ENCODE data around the gene PACRG. TPM values are rescaled to one million over a fixed set of nuclear protein-coding genes. Genes with fewer than 3 reads are reported as not detected.

The PACRG gene
- total RNA-seq, 5 donors from 2014 or later (not counting 1 experiment from before 2014, with no cell fraction given): 0.20 to 3.0 (median 1.2) TPM; not detected in 1

GRCh38 chr6:163185744-163186143 lies 458.0 kb downstream of the PACRG start:
- WGBS (ENCODE audit: insufficient coverage): 57% methylated on average over 3 of the region's 4 CpGs
- Mint-ChIP-seq H3K4me1 (no peaks in the 10 kb centered on the region), H3K4me3 (no peak overlapping the region), H3K27me3 (peaks cover 3% of the 10 kb centered on the region in 2 donors), H3K9me3 (no peaks in the 10 kb centered on the region), H3K36me3 (no peaks in the 10 kb centered on the region), H3K27ac (no peak overlapping the region)
- CTCF ChIA-PET: no interaction called here
- Histone ChIP-seq H3K36me3 (ENCODE audit: control insufficient read depth in 2 of 2, extremely low read depth in 1 of 2, insufficient read depth in 1 of 2, low read length in 1 of 2) (no peaks in the 10 kb centered on the region), H3K9me3 (no peaks in the 10 kb centered on the region), H3K27ac (ENCODE audit: low read length) (no peak overlapping the region), H3K4me1 (ENCODE audit: control insufficient read depth in 1 of 2, extremely low read depth in 1 of 2, insufficient read depth in 2 of 2, low read length in 2 of 2) (no peaks in the 10 kb centered on the region), H3K27me3 (replicated peaks in 1 of 2; ENCODE audit: control insufficient read depth in 2 of 2, extremely low read depth in 1 of 2, insufficient read depth in 2 of 2, low read length in 1 of 2) (no peaks in the 10 kb centered on the region), H3K4me3 (ENCODE audit: control insufficient read depth in 1 of 2, extremely low read depth in 1 of 2, low read length in 1 of 2) (no peak overlapping the region)
- POLR2A ChIA-PET: no interaction called here
- DNase-seq (no peak), ATAC-seq (replicated peaks in 1 of 4) (no peak)

GRCh38 chr6:163186527-163186926 lies 458.8 kb downstream of the PACRG start:
- Histone ChIP-seq H3K27ac (ENCODE audit: low read length) (no peak overlapping the region), H3K9me3 (no peaks in the 10 kb centered on the region), H3K4me3 (ENCODE audit: control insufficient read depth in 1 of 2, extremely low read depth in 1 of 2, low read length in 1 of 2) (no peak overlapping the region), H3K4me1 (ENCODE audit: control insufficient read depth in 1 of 2, extremely low read depth in 1 of 2, insufficient read depth in 2 of 2, low read length in 2 of 2) (no peaks in the 10 kb centered on the region), H3K27me3 (replicated peaks in 1 of 2; ENCODE audit: control insufficient read depth in 2 of 2, extremely low read depth in 1 of 2, insufficient read depth in 2 of 2, low read length in 1 of 2) (peaks cover 0 to 4% of the 10 kb centered on the region in 2 experiments), H3K36me3 (ENCODE audit: control insufficient read depth in 2 of 2, extremely low read depth in 1 of 2, insufficient read depth in 1 of 2, low read length in 1 of 2) (no peaks in the 10 kb centered on the region)
- H3K36me3 Mint-ChIP-seq: no peaks in the 10 kb centered on the region
- ATAC-seq (replicated peaks in 1 of 4) (no peak), DNase-seq (no peak)
- peaks cover 1 to 7% of the 10 kb centered on the region in 2 donors for H3K27me3 Mint-ChIP-seq
- H3K4me3 Mint-ChIP-seq: no peak overlapping the region
- 87% methylated on average over 14 of the region's 14 CpGs for WGBS (ENCODE audit: insufficient coverage)
- no peaks in the 10 kb centered on the region for H3K4me1 Mint-ChIP-seq
- no peaks in the 10 kb centered on the region for H3K9me3 Mint-ChIP-seq
- CTCF ChIA-PET: no interaction called here
- POLR2A ChIA-PET: no interaction called here
- no peak overlapping the region for H3K27ac Mint-ChIP-seq

GRCh38 chr6:163187201-163187600 lies 459.4 kb downstream of the PACRG start:
- ChIA-PET CTCF (no interaction called here), POLR2A (no interaction called here)
- Mint-ChIP-seq H3K4me3 (no peak overlapping the region), H3K36me3 (no peaks in the 10 kb centered on the region), H3K4me1 (no peaks in the 10 kb centered on the region), H3K27ac (no peak overlapping the region), H3K9me3 (no peaks in the 10 kb centered on the region), H3K27me3 (peaks cover 1 to 10% of the 10 kb centered on the region in 2 donors)
- 88% methylated on average over 15 of the region's 17 CpGs for WGBS (ENCODE audit: insufficient coverage)
- Histone ChIP-seq H3K27me3 (replicated peaks in 1 of 2; ENCODE audit: control insufficient read depth in 2 of 2, extremely low read depth in 1 of 2, insufficient read depth in 2 of 2, low read length in 1 of 2) (peaks cover 0 to 5% of the 10 kb centered on the region in 2 experiments), H3K27ac (ENCODE audit: low read length) (no peak overlapping the region), H3K9me3 (no peaks in the 10 kb centered on the region), H3K4me1 (ENCODE audit: control insufficient read depth in 1 of 2, extremely low read depth in 1 of 2, insufficient read depth in 2 of 2, low read length in 2 of 2) (no peaks in the 10 kb centered on the region), H3K36me3 (ENCODE audit: control insufficient read depth in 2 of 2, extremely low read depth in 1 of 2, insufficient read depth in 1 of 2, low read length in 1 of 2) (no peaks in the 10 kb centered on the region), H3K4me3 (ENCODE audit: control insufficient read depth in 1 of 2, extremely low read depth in 1 of 2, low read length in 1 of 2) (no peak overlapping the region)
- DNase-seq: no peak
- ATAC-seq (replicated peaks in 1 of 4): peak in 1 of 4 experiments; percentile 24

GRCh38 chr6:163187606-163188005 lies 459.8 kb downstream of the PACRG start:
- H3K27me3 Mint-ChIP-seq: peaks cover 1 to 10% of the 10 kb centered on the region in 2 donors
- H3K4me3 Mint-ChIP-seq: no peak overlapping the region
- H3K4me3 ChIP-seq (ENCODE audit: control insufficient read depth in 1 of 2, extremely low read depth in 1 of 2, low read length in 1 of 2): no peak overlapping the region
- CTCF ChIA-PET: no interaction called here
- WGBS (ENCODE audit: insufficient coverage): 95% methylated on average over 9 of the region's 11 CpGs
- no peak overlapping the region for H3K27ac ChIP-seq (ENCODE audit: low read length)
- H3K9me3 ChIP-seq: no peaks in the 10 kb centered on the region
- no peaks in the 10 kb centered on the region for H3K36me3 ChIP-seq (ENCODE audit: control insufficient read depth in 2 of 2, extremely low read depth in 1 of 2, insufficient read depth in 1 of 2, low read length in 1 of 2)
- no peaks in the 10 kb centered on the region for H3K4me1 Mint-ChIP-seq
- no peaks in the 10 kb centered on the region for H3K36me3 Mint-ChIP-seq
- H3K27me3 ChIP-seq (replicated peaks in 1 of 2; ENCODE audit: control insufficient read depth in 2 of 2, extremely low read depth in 1 of 2, insufficient read depth in 2 of 2, low read length in 1 of 2): peaks cover 0 to 5% of the 10 kb centered on the region in 2 experiments
- ATAC-seq (replicated peaks in 1 of 4) (no peak), DNase-seq (no peak)
- no peaks in the 10 kb centered on the region for H3K4me1 ChIP-seq (ENCODE audit: control insufficient read depth in 1 of 2, extremely low read depth in 1 of 2, insufficient read depth in 2 of 2, low read length in 2 of 2)
- POLR2A ChIA-PET: no interaction called here
- no peaks in the 10 kb centered on the region for H3K9me3 Mint-ChIP-seq
- H3K27ac Mint-ChIP-seq: no peak overlapping the region

- H3K36me3 Mint-ChIP-seq: no peaks in the 10 kb centered on the region
- WGBS (ENCODE audit: insufficient coverage): 92% methylated on average over 1 of the region's 6 CpGs
- Histone ChIP-seq H3K36me3 (ENCODE audit: control insufficient read depth in 2 of 2, extremely low read depth in 1 of 2, insufficient read depth in 1 of 2, low read length in 1 of 2) (no peaks in the 10 kb centered on the region), H3K27me3 (replicated peaks in 1 of 2; ENCODE audit: control insufficient read depth in 2 of 2, extremely low read depth in 1 of 2, insufficient read depth in 2 of 2, low read length in 1 of 2) (peaks cover 0 to 5% of the 10 kb centered on the region in 2 experiments), H3K9me3 (no peaks in the 10 kb centered on the region), H3K4me3 (ENCODE audit: control insufficient read depth in 1 of 2, extremely low read depth in 1 of 2, low read length in 1 of 2) (no peak overlapping the region), H3K4me1 (ENCODE audit: control insufficient read depth in 1 of 2, extremely low read depth in 1 of 2, insufficient read depth in 2 of 2, low read length in 2 of 2) (no peaks in the 10 kb centered on the region), H3K27ac (ENCODE audit: low read length) (no peak overlapping the region)
- ChIA-PET POLR2A (no interaction called here), CTCF (no interaction called here)
- no peak overlapping the region for H3K27ac Mint-ChIP-seq
- no peak overlapping the region for H3K4me3 Mint-ChIP-seq
- DNase-seq: no peak
- no peaks in the 10 kb centered on the region for H3K9me3 Mint-ChIP-seq
- ATAC-seq (replicated peaks in 1 of 4): no peak
- H3K4me1 Mint-ChIP-seq: no peaks in the 10 kb centered on the region
- H3K27me3 Mint-ChIP-seq: peaks cover 1 to 10% of the 10 kb centered on the region in 2 donors
Measured at GRCh38 chr6:163188746-163189145, 461.0 kb downstream of the PACRG start.

GRCh38 chr6:163189609-163190008 lies 461.8 kb downstream of the PACRG start:
- H3K9me3 Mint-ChIP-seq: no peaks in the 10 kb centered on the region

GRCh38 chr6:163190786-163191185 lies 463.0 kb downstream of the PACRG start:
- ATAC-seq (replicated peaks in 1 of 4) (no peak), DNase-seq (no peak)
- Histone ChIP-seq H3K27me3 (replicated peaks in 1 of 2; ENCODE audit: control insufficient read depth in 2 of 2, extremely low read depth in 1 of 2, insufficient read depth in 2 of 2, low read length in 1 of 2) (peaks cover 0 to 11% of the 10 kb centered on the region in 2 experiments), H3K36me3 (ENCODE audit: control insufficient read depth in 2 of 2, extremely low read depth in 1 of 2, insufficient read depth in 1 of 2, low read length in 1 of 2) (no peaks in the 10 kb centered on the region), H3K4me1 (ENCODE audit: control insufficient read depth in 1 of 2, extremely low read depth in 1 of 2, insufficient read depth in 2 of 2, low read length in 2 of 2) (no peaks in the 10 kb centered on the region), H3K27ac (ENCODE audit: low read length) (no peak overlapping the region), H3K4me3 (ENCODE audit: control insufficient read depth in 1 of 2, extremely low read depth in 1 of 2, low read length in 1 of 2) (no peak overlapping the region), H3K9me3 (no peaks in the 10 kb centered on the region)
- H3K4me3 Mint-ChIP-seq: no peak overlapping the region
- no peak overlapping the region for H3K27ac Mint-ChIP-seq
- POLR2A ChIA-PET: no interaction called here
- CTCF ChIA-PET: no interaction called here
- no peaks in the 10 kb centered on the region for H3K4me1 Mint-ChIP-seq
- WGBS (ENCODE audit: insufficient coverage): 76% methylated on average over 3 of the region's 4 CpGs
- H3K27me3 Mint-ChIP-seq: peaks cover 1 to 11% of the 10 kb centered on the region in 2 donors
- no peaks in the 10 kb centered on the region for H3K9me3 Mint-ChIP-seq
- no peaks in the 10 kb centered on the region for H3K36me3 Mint-ChIP-seq

More at GRCh38 chr6:163189609-163190008, 461.8 kb downstream of the PACRG start:
- 96% methylated on average over 4 of the region's 7 CpGs for WGBS (ENCODE audit: insufficient coverage)
- no peak overlapping the region for H3K27ac Mint-ChIP-seq
- DNase-seq: no peak
- Histone ChIP-seq H3K4me3 (ENCODE audit: control insufficient read depth in 1 of 2, extremely low read depth in 1 of 2, low read length in 1 of 2) (no peak overlapping the region), H3K36me3 (ENCODE audit: control insufficient read depth in 2 of 2, extremely low read depth in 1 of 2, insufficient read depth in 1 of 2, low read length in 1 of 2) (no peaks in the 10 kb centered on the region), H3K9me3 (no peaks in the 10 kb centered on the region), H3K27me3 (replicated peaks in 1 of 2; ENCODE audit: control insufficient read depth in 2 of 2, extremely low read depth in 1 of 2, insufficient read depth in 2 of 2, low read length in 1 of 2) (peaks cover 0 to 9% of the 10 kb centered on the region in 2 experiments), H3K4me1 (ENCODE audit: control insufficient read depth in 1 of 2, extremely low read depth in 1 of 2, insufficient read depth in 2 of 2, low read length in 2 of 2) (no peaks in the 10 kb centered on the region), H3K27ac (ENCODE audit: low read length) (no peak overlapping the region)
- peaks cover 1 to 10% of the 10 kb centered on the region in 2 donors for H3K27me3 Mint-ChIP-seq
- ATAC-seq (replicated peaks in 1 of 4): no peak
- H3K36me3 Mint-ChIP-seq: no peaks in the 10 kb centered on the region
- POLR2A ChIA-PET: no interaction called here
- no peaks in the 10 kb centered on the region for H3K4me1 Mint-ChIP-seq
- no peak overlapping the region for H3K4me3 Mint-ChIP-seq
- CTCF ChIA-PET: no interaction called here
